GM19397 (cell line): ENCODE measurements around the gene RBM43.
"Not testable (repeated sequence)": the region's sequence is repeated elsewhere in the genome, so short reads cannot be mapped to it uniquely, and the experiment has no call there.

ENCODE experiments used
- ATAC-seq: cut with Tn5 transposase; IDR thresholded peaks from one replicate; pipeline ENCODE4 v1.9.1; 2021; ENCODE audit warnings: mild to moderate bottlenecking, moderate library complexity; ENCODE audit not compliant: unreplicated experiment

Gene RBM43

DNA sequence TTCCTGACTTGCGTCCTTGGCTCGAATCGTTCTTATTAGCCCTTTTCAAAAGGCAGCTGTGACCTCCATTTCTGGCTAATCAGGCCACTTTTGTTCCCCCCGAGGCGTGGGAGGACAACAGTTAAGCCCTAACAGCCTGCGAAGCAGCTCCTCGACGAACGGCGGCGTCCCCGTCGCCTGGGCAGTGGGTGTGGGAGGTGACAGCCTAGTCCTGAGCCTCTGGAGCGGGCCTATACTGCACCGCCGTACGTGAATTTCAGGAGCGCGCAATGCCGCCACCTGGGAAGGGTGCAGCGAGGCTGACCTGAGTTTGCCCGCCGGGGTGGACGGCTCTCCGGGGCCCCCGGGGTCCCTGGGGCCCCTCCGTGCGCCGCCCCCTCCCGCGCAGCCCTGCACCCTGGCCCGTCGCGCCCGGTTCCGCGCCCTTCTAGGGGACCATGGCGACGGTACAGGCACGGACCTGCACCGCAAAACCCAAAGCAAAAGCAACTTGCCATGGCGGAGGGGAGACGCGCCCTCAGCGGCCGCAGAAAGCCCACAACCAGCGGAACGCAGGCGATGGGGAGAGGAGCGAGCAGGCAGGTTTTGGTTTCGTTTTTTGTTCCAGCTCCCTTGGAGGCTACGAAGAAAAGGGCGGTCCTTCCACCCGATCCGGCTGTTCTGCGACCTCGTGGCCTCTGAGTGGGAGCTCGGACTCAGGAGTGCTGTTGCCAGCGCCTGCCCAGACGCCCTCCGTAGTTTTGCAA, at the start of gene RBM43:
RBM43 (minus strand) TSS at position 633 of the 746 bp plus-strand sequence; CDS start at position 497, 136 bp downstream.
- peak; percentile 92 for ATAC-seq

DNA sequence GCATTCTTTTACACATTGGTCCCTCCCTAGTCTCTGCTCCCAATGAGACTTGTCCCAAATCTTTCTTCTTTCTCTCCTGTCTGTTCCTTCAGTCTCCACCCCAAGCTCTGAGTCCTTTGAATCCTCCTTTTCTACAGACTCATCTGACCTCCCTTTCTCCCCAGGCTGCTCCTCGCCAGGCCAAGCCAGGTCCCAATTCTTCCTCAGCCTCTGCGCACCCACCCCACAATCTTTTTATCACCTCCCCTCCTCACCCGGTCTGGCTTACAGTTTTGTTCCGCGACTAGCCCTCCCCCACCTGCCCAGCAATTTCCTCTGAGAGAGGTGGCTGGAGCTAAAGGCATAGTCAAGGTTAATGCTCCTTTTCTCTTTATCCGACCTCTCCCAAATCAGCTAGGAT, 48.6 kb upstream of the RBM43 start:
- ATAC-seq = not testable (repeated sequence)

DNA sequence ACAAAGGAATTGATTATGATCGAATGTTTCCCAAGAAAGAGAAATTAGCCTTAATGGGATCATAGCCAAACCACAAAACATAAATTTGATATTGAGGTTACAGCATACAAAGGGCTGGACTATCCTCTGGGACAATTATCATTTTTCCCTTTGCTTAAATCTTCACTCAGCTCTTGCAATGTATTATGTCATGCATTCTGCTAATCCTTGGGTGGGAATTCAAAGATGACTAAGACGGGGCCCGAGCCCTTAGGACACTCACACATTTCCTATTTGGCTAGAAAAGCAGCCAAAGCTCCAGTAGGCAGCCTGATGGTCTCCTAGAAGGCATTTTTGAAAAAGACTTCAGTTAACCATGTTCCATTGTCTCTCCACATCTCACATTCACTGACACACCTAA, 45.0 kb upstream of the RBM43 start:
- no peak for ATAC-seq

DNA sequence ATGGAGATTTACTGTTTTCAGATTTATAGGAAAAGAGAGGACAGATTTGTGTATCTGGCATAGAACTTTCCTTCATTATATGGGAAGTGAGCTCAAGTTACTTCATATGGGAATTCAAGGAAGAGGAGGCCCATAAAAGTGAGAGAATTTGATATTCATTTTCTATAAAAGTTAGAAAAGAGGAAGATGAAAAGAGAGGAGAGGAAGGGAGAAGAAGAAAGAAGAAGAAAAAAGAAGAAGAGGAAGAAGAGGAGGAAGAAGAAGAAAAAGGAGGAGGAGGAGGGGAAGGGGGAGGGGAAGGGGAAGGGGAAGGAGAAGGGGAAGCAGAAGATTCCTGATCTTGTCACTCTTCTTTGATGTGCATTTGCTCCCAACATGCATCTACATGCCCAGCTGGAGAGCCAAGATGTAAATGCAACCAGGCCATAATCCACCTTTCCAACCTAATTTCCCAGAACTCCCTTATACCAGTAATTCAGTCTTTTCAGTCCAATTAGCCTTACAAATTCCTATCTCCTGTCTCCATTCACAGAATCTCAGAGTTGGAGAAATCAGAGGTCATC, 43.5 kb upstream of the RBM43 start:
- no peak for ATAC-seq

DNA sequence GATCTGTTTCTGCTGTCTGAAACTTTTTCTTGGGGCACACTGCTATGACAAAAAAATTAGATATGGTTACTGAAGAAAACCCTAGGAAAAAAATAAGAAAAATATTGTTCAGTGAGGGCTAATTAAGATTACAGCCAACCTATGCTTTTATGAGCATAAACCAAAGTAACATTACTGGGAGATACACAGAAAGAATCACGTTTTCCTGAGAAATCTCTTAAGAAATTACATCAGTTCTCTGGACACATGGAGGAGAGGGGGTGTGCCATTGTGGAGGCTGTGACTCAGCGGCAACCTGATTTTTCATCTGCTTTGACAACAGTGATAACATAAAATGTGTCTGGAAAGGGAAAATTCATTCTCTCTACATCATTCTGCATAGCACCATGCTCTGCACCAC, 41.2 kb upstream of the RBM43 start:
- no peak for ATAC-seq

DNA sequence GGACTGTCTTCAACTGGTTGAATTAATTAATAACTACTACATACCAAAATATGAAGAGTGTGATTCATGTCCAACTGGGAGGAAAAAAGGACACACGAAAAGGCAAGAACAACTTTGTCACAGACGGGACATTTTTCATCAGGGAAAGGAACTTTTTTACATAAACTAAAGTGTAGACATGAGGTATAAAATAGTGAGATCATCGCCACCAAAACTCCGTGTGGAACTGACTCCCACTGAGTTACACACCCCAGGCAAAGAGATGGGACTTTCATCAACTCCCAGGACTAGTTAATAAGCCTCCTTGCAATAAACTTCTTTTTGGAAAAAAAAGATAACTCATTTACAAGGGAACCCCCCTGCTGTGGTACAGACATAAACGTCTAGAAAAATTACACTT, 40.7 kb upstream of the RBM43 start:
- ATAC-seq = no peak

DNA sequence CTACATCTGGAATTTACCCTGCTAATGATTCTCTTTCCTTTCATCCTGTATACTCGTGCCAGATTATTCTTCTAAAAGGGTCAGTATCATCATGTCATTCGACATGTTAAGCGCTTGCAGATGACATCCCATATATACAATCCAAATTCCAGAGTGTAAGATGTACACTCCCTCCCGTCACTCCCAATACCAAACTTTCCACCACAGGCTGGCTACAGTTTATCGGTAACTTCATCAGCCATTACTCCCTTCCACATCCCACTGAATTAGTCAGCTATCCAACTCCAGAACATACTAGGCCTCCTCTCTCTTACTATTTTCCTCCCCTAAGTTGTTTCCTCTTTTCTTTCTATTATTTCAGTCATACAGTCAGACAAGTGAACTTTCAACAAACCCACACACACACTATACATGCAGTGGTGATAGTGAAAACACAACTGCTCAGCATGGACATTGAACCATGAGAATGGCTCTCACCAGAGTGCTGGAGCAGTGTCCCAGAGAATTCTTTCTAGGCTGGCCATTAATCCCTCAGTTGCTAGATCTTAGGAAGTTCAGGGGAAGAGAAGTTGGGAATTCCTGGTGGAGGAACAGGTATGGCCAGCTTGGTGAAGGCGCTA, 38.4 kb upstream of the RBM43 start:
- no peak for ATAC-seq

DNA sequence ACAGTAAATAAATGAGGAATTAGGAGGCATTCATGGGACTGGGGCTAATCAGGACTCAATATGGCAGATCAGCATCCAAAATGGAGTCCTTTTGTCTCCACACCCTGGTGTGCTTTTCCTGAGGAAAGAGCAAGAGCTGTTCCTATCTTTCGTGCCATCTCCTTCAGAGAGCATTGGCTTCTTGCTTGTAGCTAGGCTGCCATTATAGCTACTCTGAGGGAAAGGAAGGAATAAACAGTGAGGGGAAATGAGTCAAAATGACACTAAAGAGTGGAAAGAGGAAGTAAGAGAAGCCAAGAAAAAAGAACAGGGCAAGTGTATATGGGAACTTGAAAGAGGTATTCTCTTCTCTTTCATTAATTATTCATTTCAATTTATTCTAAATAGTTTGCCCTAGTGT, 36.2 kb upstream of the RBM43 start:
- ATAC-seq = peak; percentile 92

DNA sequence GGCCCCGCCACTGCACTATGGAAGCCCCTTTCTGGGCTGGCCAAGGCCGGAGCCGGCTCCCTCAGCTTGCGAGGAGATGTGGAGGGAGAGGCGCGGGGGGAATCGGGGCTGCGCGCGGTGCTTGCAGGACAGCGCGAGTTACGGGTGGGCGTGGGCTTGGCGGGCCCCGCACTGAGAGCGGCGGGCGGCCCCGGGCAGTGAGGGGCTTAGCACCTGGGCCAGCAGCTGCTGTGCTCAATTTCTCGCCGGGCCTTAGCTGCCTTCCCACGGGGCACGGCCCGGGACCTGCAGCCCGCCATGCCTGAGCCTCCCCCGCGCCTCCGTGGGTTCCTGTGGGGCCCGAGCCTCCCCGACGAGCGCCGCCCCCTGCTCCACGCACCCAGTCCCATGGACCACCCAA, 34.3 kb upstream of the RBM43 start:
- ATAC-seq = not testable (repeated sequence)

DNA sequence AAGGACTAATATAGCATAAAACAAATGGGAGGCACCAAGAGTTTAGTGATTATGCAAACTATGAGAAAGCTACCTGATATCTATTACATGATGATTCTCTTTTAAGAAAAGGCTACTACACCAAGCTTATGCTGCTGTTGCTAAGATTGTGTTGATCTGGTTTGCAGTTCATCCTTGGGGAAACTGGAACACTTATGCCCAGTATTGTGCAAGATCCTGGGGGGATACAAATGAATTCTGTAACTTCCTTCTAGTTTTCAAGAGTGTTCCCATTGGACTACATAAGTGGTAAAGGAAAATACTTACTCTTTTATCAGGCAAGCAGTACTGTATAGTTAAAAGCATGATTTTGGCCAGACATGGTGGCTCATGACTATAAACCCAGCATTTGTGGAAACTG, 30.9 kb upstream of the RBM43 start:
- ATAC-seq = no peak

DNA sequence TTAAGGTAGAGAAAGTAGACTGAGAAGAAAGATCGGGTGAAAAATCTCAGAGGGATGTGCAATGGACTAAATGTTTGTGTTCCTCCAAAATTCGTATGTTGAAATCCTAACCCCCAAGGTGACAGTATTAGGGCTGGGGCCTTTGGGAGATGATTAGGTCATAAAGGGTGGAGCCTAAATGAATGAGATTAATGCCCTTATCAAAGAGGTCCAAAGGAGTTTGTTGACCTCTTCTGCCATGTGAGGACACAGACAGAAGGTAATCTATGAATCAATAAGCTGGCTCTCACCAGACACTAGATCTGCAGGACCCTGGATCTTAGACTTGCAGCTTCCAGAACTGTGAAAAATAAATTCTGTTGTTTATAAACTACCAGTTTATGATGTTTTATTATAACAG, 30.5 kb upstream of the RBM43 start:
- no peak for ATAC-seq

DNA sequence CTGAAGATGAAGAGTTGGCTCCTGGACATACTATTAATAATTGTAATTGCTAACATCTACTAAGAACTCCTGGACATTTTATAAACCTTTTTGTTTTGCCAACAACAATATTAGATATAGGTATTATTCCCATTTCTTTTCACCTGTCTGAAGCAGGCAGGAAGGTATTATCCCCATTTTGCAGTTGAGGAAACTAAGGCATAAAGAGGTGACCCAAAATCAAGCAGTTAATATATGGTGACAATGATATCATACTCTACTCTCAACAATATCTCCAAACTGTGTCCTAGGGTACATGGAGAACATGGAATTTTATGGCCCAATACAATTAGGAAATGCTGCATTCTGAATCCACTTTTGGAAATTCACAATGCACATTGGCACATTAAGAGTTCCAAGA, 29.6 kb upstream of the RBM43 start:
- no peak for ATAC-seq

DNA sequence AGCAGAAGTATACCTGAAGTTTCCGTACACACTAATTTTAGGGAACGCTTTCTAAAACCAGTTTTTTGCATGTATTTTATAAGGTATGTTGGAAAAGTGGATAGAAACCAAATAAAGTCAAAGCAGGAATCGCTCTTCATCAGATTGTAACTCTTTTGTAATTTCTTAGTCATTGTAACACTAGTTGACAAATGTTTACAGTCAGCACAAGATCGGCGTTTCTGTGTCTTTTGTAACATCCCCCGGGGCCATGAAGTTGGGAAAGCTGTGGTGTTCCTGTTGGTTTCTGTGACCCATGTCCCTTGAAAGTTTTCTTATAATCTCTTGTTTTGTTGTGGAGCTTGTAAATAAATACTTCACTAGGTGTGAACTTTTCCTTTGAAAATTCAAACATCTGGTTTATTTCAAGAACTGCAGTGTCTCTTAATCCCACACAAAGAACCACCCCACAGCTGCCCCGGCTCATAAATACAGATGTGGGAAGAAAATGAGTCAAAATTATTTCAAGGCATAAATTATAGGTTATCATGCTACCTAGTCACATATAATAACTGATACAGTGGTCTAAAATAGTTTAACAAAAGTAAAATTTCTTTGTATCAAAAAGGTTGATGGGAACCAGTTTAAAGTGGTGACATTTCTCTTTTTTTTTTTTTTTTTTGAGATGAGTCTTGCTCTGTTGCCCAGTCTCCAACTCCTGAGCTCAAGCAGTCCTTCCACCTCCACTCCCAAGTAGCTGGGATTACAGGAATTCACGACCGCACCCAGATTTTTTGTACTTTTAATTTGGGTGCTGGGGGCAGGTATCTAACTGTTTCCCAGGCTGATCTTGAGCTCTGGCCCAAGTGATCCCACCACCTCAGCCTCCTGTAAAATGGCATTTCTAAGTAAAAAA, 28.6 kb upstream of the RBM43 start:
- ATAC-seq = peak; percentile 26

DNA sequence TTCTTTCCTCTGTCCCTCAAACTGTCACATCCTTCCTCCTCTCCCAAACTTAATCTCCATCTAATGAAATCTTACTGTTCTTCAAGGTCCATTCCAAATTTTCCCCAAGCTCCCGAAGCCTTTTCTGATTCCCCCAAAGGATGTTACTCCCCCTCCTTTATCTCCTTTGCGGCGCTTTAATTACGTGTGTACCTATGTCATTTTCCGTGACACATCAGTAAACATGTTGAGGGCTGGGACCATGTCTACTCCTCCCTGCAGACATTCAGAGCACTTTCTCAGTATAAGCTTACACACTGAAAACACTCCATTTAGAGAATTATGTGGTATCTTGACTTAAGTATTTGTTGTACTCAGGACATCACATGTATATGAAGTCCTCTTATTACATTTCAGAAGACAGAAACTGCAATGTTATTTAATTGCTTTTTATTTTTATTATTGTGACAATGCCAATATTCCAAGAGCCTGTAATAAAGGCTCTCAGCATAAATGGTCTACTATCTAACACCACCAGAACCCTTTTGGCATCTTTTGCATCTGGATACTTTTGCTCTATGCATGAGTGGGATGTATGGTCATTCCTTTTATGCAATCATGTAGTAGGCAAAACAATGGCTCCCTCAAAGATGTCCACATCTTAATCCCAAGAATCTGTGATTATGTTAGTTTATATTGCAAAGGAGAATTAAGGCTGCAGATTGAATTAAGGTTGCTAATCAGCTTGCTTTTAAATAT, 26.0 kb upstream of the RBM43 start:
- ATAC-seq = no peak

DNA sequence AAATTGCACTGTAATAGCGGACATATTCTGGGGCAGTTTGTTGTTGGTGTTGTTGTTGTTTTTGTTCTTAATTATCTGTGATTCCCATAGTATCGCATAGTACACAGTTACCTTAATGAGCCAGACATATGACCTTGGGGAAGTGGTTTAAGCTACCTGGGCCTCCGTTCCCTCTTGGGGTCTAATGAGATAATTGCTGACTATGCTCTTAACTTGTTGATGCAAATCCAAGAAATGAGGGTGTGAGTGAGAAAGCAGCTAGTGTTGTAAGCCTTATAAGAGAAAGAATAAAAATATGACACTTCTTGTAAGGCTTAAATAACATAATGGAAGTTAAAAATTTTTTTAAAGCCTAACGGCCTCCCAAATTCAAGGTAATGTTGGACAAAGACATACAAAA, 20.7 kb upstream of the RBM43 start:
- ATAC-seq = no peak

DNA sequence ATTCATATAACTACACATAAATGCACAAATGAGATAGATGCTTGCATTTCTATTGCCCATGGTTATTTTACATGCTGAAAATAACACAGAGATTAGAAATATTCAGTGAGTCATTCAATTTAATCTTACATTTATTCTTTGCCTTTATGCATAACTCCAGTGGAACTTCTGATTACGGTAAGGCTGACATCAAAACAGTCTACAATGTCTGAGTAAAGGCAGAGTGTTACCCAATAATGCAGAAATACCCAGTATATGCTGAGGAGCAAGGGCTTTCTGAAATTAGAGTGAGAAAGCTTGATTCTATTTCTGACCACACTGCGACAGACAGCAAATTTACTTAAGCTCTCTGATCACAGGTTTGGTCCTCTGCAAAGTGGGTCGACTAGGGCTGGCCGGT, 18.6 kb upstream of the RBM43 start:
- ATAC-seq = no peak

DNA sequence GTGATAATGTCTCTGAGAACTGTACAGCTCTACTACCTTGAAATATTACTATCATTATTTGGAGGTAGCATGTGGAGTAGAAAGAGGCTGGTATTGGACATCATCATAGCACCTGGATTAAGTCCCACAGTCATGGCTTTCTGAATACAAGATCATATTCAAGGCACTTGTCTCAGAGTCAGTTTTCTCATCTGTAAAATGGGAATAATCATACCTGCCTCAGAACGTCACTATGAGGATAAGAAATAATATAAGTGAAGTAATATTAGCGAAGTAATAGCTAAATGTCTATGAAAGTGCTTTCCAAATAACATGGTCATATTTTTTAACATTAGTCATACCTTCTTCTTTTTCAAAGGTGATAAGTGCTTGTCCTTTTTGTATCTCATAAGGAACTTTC, 16.8 kb upstream of the RBM43 start:
- no peak for ATAC-seq

DNA sequence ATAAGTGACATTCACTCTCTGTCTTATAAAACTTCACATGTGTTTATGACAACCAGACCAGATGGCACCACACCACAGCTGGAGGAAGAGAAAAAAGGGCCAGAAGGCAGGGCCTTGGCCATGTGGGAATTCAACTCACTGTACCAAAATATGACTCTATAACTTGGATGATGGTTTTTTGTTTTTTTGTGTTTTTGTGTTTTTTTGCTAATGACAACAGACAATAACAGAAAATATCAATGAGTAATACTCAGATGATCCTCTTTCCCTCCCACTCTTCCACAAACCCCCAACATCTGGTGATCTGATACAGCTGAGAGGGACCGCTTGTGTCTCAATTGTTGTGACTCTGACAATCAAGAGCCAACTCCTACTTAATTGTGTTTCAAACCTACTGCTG, 15.4 kb upstream of the RBM43 start:
- ATAC-seq = no peak

DNA sequence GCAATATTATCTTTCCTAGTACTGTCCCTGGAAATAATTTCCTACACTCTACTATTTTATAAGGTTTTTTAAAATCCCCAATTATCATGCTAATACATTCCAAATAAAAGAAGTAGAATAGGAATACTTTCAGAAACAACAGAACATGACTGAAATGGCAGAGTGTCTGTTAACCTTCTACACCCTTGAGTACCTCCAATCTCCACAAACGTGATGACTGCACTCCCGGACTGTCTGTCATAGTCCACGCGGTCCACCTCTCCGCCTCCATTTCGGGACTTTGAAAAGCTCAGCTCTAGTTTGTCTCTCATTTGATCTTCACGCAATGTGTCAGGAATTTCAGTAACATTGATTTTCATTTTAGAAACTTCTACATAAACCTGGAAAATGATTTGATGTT, 13.6 kb upstream of the RBM43 start:
- ATAC-seq = no peak

DNA sequence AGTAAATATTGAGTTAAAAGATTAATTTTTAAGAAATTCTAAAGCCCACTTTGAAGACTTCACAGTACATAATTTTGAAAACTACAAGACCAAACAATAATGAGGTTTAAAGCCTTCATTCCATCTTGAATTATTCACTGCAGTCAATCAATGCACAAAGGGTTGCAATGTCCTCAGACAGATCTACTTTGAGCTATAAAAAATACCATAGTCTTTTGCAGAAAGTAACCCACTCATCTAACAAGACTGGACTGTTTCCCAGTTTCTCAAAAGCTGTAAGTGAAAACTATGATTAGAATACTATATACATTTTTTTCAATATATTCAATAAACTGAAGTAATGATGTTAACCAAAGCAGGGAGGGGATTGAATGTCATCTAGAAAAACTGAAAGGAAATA, 10.2 kb upstream of the RBM43 start:
- no peak for ATAC-seq
